GM20000 (cell line): ENCODE results near the gene RAB38.

Experiments used
- DNase-seq: peaks from one replicate; pipeline ENCODE4 v3.0.0; 2012; ENCODE audit warnings: low spot score
- TF ChIP-seq, protein P1 (sequence below): IDR thresholded peaks from 2 replicates; pipeline ENCODE4 v1.5.1; 2012; ENCODE audit warnings: mild to moderate bottlenecking, control low read depth; ENCODE audit errors: extremely low read depth, missing control alignments

Gene RAB38

GRCh38 chr11:88202498-88202897 lies 27.3 kb upstream of the RAB38 start:
- TF ChIP-seq, protein P1, sequence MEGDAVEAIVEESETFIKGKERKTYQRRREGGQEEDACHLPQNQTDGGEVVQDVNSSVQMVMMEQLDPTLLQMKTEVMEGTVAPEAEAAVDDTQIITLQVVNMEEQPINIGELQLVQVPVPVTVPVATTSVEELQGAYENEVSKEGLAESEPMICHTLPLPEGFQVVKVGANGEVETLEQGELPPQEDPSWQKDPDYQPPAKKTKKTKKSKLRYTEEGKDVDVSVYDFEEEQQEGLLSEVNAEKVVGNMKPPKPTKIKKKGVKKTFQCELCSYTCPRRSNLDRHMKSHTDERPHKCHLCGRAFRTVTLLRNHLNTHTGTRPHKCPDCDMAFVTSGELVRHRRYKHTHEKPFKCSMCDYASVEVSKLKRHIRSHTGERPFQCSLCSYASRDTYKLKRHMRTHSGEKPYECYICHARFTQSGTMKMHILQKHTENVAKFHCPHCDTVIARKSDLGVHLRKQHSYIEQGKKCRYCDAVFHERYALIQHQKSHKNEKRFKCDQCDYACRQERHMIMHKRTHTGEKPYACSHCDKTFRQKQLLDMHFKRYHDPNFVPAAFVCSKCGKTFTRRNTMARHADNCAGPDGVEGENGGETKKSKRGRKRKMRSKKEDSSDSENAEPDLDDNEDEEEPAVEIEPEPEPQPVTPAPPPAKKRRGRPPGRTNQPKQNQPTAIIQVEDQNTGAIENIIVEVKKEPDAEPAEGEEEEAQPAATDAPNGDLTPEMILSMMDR: no peak
- DNase-seq: no peak

- no peak for DNase-seq
- TF ChIP-seq, protein P1: no peak
Measured at GRCh38 chr11:88196393-88196792, 21.1 kb upstream of the RAB38 start.

- DNase-seq: no peak
Measured at GRCh38 chr11:88195908-88196307, 20.7 kb upstream of the RAB38 start.

GRCh38 chr11:88194990-88195389 lies 19.7 kb upstream of the RAB38 start:
- no peak for DNase-seq

More at GRCh38 chr11:88195908-88196307, 20.7 kb upstream of the RAB38 start:
- TF ChIP-seq, protein P1: no peak

DNA sequence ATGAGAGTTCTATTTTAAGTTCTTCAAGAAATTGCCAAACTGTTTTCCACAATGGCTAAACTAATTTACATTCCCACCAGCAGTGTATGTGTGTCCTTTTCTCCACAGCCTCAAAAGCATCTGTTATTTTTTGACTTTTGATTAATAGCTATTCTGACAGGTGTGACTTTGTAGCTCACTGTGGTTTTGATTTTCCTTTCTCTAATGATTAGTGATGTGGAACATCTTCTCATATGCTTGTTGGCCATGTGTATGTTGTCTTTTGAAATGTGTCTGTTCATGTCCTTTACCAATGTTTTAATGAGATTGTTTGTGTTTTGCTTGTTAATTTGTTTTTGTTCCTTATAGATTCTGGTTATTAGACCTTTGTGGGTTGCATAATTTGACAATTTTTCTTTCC lies 18.0 kb upstream of the RAB38 start:
- no peak for DNase-seq
- TF ChIP-seq, protein P1: no peak

More at GRCh38 chr11:88194990-88195389, 19.7 kb upstream of the RAB38 start:
- TF ChIP-seq, protein P1: no peak

DNA sequence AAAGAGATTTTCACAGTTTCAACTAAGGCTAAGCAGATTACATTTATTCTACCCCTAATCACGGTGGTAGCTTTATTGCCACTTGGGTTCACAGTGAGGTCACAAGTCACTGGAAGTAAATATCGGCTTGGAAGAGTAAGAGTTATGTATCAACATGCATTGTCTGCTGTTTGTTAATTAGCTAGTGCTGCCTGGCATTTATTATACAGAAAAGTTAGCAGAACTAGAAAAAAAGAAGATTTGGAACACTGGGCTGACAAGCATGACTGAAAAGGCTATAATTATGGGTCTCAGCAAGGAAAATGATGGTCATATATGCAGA lies 13.7 kb upstream of the RAB38 start:
- DNase-seq: no peak
- TF ChIP-seq, protein P1: no peak

DNA sequence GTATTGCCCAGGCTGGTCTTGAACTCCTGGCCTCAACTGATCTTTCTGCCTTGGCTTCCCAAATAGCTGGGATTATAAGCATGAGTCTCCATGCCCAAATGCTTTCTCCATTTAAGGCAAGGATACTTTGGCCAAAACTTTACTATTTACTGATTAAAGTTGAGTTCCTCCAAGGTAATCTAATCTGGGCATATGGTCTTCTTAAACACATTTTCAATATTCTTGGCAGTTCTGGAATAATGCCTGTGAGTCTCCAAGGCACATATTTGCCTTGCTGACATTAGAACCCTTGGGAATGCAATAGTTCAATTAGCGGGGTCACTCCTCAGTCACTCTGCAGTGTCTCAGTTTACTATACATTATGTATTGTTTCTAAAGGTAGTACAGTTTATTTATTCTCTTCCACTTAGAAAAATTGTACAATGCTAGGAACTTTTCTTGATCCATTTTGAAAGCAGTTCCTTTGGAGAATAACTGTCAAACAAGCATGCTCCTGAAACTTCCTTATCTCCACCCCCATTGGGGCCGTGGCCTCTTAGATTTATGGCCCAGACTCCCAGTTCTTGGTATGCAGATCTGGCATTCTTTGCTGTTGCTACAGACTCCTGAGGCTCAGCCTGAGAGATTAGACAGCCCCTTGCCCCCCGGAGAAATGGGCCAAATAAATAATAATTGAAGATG lies 13.1 kb upstream of the RAB38 start:
- no peak for DNase-seq
- TF ChIP-seq, protein P1: no peak
